HS-27A (cell line): ENCODE data around the gene INPP5J.

Source experiments
- DNase-seq: peaks from one replicate; pipeline ENCODE4 v3.0.0-alpha.2; 2012; ENCODE audit warnings: low read depth, missing footprints

Gene INPP5J

DNA sequence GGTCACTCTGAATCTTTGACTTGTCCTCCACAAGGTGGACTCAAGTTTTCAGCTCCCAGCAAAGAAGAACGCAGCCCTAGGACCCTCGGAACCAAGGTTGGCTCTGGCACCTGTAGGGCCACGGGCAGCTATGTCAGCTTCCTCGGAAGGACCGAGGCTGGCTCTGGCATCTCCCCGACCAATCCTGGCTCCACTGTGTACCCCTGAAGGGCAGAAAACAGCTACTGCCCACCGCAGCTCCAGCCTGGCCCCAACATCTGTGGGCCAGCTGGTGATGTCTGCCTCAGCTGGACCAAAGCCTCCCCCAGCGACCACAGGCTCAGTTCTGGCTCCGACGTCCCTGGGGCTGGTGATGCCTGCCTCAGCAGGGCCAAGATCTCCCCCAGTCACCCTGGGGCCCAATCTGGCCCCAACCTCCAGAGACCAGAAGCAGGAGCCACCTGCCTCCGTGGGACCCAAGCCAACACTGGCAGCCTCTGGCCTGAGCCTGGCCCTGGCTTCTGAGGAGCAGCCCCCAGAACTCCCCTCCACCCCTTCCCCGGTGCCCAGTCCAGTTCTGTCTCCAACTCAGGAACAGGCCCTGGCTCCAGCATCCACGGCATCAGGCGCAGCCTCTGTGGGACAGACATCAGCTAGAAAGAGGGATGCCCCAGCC, 2.2 kb downstream of the INPP5J start:
- no peak for DNase-seq

DNA sequence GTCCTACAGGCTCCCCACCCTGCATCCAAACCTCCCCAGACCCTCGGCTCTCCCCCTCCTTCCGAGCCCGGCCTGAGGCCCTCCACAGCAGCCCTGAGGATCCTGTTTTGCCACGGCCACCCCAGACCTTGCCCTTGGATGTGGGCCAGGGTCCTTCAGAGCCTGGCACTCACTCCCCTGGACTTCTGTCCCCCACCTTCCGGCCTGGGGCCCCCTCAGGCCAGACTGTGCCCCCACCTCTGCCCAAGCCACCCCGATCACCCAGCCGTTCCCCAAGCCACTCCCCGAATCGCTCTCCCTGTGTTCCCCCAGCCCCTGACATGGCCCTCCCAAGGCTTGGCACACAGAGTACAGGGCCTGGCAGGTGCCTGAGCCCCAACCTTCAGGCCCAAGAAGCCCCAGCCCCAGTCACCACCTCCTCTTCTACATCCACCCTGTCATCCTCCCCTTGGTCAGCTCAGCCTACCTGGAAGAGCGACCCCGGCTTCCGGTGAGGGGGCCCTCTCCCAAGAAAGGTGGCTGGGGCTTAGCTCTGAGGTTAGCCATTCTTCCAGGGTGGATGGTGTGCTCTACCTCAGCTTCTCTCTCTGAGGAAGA, 2.9 kb downstream of the INPP5J start:
- DNase-seq, result no peak

DNA sequence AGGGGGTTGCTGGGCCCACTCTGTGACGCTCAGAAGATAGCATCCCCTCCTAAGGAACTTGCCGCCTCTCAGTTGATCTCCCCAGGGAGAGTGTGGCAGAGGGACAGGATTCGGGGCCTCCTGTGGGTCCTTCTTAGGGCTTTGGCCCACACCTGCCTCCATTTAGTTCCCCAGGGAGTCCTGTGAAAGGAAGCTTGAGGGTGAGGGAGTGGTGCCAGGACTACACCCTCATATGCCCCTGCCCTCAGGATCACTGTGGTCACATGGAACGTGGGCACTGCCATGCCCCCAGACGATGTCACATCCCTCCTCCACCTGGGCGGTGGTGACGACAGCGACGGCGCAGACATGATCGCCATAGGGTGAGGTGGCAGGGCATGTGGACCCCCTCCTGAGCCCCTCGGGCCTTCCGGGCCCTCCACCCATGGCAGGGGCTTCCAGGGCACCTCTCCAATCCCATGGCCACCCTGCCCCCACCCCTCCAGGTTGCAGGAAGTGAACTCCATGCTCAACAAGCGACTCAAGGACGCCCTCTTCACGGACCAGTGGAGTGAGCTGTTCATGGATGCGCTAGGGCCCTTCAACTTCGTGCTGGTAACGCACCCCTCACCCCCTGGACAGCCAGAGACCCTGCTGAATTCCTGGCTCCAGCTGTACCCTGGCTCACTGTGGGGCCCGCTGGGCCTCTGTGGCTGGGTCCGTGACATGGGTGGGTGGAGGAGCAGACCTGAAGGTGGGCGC, 3.5 kb downstream of the INPP5J start:
- no peak for DNase-seq

DNA sequence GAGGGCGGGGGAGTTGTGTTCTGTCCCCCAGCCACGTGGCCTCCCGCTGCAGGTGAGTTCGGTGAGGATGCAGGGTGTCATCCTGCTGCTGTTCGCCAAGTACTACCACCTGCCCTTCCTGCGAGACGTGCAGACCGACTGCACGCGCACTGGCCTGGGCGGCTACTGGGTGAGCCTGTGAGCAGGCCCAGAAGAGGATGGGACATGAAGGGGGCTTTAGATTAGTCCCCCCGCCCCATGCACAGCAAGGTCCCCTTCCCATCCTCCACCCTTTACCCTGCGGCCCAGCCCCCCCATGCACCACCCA, 4.1 kb downstream of the INPP5J start:
- DNase-seq, result no peak

DNA sequence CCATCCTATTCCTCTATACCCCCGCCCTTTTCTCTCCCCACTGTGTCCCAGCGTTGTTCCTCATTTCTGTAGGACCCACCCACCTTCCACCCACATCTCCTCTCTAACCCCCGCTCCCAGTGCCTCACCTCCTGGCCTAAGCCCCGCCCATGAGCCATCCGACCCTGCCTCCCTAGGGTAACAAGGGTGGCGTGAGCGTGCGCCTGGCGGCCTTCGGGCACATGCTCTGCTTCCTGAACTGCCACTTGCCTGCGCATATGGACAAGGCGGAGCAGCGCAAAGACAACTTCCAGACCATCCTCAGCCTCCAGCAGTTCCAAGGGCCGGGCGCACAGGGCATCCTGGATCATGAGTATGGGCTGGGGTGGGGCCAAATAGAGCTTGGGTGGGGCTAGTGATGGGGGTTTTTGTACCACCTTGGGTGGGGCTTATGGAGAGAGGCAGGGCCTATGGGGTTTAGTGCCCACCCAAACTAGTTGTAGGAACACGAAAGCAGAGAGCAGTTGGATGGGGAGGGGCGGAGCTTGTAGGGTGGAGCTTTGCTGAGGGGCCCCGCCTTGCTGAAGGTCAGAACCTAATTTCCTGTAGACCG, 4.5 kb downstream of the INPP5J start:
- no peak for DNase-seq

DNA sequence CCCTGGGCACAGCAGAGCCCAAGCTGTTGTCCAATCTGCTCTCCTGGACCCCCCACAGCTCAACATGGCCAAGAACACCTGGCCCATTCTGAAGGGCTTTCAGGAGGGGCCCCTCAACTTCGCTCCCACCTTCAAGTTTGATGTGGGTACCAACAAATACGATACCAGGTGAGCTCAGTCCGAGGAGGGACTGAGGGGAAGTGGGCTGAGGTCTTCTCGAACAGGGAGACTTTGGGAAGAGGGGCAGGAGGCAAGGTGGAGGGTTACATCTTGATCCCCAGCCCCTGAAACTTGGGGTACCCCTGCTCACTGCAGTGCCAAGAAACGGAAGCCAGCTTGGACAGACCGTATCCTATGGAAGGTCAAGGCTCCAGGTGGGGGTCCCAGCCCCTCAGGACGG, 5.4 kb downstream of the INPP5J start:
- DNase-seq, result no peak

DNA sequence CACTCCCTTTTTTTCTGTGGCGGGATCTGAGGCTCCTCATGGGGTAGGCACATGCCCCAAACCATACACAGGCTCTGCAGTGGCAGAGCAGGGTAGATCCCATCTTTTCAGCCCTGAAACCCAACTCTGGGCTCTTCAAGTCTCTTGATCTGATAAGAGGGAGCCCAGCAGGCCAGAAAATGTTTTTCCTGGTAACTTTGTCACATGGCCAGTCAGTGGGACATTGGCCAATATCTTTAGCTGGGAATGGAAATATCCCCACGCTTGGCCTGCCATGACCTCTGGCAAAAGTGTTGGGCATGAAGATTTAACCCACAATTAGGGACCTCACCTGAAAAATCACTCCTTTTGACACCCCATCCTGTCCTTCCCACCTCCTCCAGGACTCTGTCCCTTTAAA, 8.1 kb downstream of the INPP5J start:
- DNase-seq, result no peak

DNA sequence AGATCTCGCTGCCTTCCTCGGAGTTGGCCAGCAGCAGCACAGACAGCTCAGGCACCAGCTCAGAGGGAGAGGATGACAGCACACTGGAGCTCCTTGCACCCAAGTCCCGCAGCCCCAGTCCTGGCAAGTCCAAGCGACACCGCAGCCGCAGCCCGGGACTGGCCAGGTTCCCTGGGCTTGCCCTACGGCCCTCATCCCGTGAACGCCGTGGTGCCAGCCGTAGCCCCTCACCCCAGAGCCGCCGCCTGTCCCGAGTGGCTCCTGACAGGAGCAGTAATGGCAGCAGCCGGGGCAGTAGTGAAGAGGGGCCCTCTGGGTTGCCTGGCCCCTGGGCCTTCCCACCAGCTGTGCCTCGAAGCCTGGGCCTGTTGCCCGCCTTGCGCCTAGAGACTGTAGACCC, 11.1 kb downstream of the INPP5J start:
- DNase-seq, result no peak

DNA sequence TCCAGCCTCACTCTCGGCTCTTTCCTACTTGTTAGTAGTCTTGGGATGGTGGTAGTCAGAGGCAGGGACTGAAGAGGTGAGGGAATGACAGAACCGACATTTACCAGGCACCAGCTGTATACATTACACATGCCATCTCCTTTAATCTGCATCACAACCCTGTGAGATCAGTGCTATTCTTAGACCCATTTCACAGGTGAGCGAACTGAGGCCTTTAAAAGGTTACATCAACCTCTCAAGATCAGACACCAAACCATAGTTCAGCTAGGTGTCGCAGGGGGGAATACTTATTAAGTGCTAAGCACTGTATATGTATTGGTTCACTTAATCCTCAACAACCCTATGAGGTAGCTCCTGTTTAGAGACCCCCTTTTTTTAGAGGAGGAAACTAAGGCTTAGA, 11.9 kb downstream of the INPP5J start:
- no peak for DNase-seq

DNA sequence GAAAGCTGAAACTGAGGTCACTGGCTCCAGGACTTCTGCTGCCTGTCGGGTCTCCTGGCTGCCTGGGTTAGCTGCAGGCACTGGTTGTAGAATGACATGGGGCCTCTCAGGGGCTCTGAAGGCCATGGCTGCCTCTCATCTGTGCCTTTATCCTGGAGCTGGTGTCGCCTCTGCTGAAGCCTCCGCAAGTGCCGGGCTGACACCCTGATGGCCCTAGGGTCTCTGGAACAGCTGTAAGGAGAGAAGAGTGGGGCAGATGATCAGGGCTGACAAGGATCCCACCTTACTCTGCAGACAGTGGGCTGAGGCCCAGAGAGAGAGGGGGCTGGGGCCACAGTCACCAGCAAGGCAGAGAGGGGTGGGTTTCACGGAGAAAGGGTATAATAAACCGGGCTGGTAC, 12.9 kb downstream of the INPP5J start:
- no peak for DNase-seq

DNA sequence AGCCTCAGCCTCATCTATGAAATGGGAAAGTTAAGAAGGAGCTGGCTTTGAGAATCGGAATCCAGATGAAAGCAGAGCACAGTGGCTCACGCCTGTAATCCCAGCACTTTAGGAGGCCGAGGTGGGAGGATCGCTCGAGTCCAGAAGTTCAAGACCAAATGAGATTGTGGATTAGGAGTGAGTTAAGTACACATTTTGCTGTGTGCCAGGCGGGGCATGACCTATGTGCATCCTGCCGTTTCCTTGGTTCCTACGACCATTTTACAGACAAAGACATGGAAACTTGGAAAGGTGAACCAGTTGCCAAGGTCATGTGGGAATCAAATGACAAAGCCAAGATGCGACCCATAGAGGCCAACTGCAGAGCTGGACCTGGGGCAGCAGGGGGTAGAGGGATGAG, 13.4 kb downstream of the INPP5J start:
- DNase-seq, result no peak

DNA sequence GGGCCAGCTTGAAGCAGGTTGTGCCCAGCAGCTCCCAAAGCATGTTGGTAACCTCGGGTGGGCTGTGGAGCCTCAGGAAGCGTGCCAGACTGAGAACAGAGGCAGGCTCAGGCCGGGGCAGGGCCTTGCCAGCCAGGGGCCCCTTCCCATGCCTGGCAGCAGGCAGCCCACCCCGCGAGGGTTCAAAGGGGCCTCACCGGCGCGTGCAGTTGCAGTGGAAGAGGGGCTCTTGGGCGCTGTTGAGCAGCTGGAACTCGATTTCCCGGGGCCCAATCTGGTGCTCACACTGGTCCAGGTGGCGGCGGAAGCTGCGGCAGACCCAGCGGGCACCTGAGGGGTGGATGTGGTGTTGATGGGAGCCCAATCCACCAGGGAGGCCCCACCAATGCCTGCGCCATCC, 13.9 kb downstream of the INPP5J start:
- no peak for DNase-seq

DNA sequence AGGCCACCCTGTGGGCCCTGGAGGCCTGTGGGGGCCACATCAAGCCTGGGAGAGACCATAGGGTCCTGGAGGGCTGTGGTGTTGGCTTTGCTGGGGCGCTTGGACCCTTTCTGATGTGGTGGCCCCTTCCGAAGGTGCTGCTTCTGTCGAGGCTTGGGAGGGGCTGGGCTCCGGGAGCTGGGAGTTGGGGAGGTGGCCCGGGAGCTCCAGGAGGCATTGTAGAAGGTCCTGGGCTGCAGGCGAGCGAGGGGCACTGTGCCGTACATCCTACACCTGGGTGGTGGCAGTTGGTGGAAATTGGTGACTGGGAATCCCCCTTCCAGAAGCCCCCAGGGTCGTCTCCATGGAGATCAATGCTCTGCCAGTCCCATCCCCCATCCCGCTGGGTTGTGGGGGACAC, 15.0 kb downstream of the INPP5J start:
- DNase-seq, result no peak

DNA sequence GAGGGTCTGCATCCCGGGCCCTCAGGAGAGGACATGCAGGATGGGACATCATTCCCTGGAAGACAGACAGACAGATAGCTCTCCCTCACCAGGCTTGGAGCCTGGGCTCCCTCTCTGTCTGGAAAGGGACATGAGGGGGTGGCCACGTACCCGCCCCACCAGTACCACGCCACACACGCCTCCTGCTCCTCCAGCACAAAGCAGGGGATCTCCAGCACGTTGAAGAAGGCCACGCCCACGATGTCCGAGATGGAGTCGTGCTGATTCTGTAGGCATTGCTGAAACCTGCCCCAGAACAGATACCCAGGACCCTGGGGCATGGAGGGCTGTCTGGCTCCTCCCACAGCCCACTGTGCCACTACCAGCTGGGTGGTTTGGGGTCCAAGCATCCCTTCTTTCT, 15.4 kb downstream of the INPP5J start:
- no peak for DNase-seq

DNA sequence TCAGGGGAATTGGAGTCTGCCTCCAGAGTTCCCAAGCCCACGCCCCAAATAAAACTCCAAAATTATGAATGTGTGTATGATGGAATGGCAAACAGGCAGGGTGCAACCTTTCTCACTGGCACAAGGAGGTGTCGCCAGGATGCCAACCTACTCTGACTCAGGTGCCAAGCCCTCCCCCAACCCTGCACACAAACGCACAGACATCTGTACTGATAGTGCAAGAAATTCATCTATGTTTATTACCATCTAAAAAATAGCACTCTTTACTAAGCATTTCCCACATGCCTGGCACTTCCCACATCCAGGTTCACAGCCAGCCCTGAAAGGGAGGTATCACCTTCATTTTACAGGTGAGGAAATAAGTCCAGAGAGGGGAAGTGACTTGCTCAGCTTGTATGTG, 16.3 kb downstream of the INPP5J start:
- DNase-seq, result no peak

DNA sequence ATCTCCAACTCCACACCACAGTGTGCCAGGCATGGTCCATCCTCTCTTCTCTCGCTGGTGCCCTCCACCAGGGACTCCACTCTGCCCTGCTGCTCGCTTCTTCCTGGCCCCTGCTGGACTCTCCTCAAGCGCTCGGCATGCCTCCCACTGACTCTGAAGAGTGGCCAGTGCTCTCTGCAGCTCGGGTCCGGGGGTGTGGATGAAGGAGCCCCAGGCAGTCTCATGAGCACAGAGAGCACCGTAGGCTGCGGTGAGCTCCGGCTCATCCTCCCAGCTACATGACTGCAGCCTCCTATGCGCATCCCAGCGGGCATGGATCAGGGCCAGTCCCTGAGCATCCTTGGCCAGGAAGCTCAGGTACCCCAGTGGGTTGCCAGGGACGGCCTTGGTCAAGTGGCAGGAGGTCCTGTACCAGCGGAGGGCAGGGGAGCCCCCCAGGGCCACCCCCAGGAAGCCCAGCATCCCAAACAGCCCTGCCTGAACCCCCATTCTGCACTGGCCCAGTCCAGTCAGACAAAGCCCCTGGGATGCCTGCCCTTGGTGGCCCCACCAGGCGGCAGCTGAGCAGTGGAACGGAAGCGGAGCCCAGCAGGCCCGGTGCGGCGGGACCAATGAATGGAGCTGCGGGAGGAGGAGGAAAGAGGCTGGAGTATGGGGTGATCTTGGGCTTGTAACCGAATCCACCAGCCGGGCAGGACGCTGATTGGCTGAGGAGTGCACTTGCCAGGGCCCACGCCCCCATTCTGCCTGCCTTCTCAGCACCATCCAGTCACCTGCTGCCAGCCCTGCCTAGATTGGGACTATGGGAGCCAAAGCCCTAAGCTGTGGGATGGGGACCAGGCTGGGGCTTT, 17.3 kb downstream of the INPP5J start, which contains the start of gene PLA2G3:
Gene PLA2G3, minus strand, starts transcription at position 643 of the 851 bp plus-strand sequence. Its CDS starts 154 bp downstream, at position 489.
- DNase-seq, result no peak

DNA sequence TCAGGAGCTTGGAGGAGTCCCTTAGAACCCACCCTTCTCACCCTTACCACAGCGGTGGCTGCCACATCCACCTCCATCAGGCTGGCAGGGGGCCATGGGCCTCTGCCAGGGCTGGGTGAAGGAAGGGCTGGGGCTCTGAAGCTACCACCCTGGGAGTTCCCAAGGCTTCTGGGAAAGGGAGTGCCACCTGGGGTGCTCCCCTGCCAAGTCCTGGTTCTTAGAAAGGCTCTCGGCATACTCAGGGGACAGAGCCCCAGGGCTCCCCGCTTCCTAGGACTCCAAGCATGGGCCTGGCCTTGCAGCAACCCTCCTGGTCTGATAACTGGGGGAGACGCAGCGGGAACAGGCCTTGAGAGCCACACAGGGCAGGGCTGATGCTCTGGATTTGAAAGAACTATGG, 18.0 kb downstream of the INPP5J start:
- no peak for DNase-seq

DNA sequence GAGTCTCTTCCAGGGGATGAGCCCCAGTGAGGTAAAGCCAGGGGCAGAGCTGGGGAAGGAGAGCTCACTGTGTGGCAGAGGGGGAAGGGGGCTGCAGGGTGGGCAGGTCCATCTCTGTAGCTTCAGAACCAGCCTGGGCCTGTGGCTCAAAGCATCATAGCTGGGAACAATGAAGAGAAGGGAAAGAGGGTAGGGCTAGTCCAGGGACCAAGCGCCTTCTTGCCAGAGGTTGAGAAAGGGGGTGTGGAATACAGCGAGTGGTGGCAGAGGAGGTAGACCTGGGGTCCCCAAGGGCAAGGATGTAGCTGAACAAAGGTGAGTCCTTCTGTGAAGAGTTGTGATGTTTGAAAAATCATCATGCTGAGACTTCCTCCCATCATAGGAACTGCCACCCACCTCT, 18.8 kb downstream of the INPP5J start:
- no peak for DNase-seq

DNA sequence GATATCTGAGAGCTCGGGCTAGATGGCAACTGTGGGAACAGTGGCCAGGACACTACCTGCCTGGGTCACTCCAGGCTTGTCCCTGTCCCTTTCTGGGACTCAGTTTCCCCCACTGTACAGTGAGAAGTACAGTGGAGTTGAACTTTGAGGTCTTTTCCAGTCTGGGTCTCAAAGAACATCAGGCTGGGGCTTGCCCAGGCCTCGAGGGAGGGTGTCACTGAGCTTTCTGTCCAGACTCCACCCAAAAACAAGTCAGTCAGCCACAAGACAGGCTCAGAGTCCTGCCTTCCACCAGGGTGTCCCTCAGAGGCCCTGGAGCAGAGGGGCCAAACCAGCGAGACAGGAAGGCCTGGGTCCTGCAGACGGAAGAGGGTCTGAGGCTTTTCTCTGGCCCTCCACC, 19.5 kb downstream of the INPP5J start:
- no peak for DNase-seq

DNA sequence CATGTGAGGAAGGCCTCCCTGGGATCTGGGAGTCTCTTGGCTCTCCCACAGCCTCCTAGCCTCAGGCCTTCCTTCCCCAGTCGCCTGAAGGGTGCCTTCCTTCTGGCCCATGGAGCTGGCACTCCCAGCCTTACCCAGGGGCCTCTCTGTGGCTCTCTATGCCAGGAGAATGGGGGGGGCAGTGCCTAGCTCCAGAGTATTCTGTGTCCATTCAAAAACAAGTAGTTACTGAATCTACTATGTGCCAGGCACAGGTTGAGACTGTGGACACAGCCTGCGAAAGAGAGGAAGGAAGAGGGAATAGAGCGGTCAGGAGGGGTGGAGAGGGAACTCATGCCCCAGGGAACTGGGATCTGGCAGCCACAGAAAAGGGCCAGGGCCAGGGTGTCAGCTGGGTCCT, 20.3 kb downstream of the INPP5J start:
- DNase-seq, result no peak

DNA sequence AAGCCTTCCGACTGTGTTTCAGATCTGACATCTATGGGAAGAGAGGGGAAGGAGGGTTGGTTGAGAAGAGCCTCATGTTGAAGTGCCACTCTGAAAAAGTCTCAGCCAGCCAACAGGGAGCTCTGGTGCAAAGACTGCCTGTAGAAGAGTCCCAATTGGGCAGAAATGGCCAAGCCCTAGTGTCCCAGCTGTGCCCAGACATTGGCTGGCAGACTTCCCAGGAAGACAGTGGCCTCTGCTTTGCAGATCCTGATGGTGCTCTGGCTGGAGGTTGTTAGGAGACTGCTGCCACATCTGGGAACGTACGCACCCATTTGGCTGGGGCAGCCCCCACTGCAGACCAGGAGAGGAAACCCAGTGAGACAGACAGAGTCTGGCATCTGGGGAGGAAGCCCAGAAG, 20.8 kb downstream of the INPP5J start:
- no peak for DNase-seq

DNA sequence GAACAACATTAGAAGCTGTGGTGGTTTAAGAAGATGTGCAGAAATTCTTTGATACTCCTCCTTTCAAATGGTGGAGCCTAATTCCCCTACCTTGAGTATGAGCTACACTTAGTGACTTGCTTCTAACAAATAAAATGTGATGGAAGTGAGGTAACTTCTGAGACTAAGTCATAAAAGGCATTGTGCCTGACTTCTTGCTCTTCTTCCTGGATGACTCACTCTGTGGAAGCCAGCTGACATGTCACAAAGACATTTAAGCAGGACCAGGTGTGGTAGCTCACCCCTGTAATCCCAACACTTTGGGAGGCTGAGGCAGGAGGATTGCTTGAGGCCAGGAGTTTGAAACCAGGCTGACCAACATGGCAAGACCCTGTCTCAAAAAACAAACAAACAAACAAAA, 21.5 kb downstream of the INPP5J start:
- DNase-seq, result no peak
